ENCODE results near the gene ATP9A.

Gene ATP9A

DNA sequence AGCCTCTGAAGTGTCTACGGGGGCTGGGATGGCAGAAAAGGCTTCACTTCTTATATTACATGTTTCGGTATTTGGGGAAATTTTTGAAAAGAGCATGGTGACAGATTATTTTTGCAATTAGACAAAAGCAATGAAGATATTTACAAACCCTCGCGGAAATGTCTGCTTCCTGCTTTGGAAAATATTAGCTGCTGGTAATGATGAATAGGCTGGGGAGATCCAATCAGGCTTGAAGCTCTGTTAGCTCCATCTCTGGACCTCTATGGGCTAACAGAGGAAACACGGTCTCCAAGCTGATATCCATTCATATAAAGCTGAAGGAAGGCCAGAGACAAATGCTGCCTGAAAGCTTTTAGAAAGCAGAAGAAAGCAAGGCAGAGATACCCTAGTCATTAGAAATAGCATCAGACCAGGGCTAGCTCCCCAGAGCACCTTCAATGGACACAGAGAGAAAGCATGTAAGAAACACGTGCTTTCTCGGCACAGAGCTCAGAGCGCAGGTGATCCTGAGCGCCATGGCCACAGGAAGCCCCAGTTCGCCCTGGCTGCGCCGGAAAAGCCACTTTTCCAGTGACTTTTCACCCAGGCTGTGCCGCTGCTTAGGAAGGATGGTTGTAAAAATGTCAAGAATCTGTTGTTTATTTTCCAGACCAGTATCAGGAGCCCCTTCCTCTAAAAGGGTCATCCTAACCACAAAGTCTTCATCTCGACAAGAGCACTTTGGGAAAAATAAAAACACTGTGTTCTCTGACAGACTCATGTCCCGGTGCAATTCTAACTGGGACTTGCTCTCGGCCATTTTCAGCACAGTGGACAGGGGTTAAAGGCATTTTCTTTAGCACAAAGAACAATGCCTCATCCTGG lies 157.2 kb downstream of the ATP9A start:
- DNase-seq (ENCODE audit: low read depth): no peak
- no peak overlapping the region for H3K4me3 ChIP-seq (ENCODE audit: low read depth, low read length)
- TF ChIP-seq, protein P1, sequence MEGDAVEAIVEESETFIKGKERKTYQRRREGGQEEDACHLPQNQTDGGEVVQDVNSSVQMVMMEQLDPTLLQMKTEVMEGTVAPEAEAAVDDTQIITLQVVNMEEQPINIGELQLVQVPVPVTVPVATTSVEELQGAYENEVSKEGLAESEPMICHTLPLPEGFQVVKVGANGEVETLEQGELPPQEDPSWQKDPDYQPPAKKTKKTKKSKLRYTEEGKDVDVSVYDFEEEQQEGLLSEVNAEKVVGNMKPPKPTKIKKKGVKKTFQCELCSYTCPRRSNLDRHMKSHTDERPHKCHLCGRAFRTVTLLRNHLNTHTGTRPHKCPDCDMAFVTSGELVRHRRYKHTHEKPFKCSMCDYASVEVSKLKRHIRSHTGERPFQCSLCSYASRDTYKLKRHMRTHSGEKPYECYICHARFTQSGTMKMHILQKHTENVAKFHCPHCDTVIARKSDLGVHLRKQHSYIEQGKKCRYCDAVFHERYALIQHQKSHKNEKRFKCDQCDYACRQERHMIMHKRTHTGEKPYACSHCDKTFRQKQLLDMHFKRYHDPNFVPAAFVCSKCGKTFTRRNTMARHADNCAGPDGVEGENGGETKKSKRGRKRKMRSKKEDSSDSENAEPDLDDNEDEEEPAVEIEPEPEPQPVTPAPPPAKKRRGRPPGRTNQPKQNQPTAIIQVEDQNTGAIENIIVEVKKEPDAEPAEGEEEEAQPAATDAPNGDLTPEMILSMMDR (IDR thresholded peaks at IDR 0.05; ENCODE audit: control insufficient read depth, extremely low read depth, insufficient read depth): no peak

DNA sequence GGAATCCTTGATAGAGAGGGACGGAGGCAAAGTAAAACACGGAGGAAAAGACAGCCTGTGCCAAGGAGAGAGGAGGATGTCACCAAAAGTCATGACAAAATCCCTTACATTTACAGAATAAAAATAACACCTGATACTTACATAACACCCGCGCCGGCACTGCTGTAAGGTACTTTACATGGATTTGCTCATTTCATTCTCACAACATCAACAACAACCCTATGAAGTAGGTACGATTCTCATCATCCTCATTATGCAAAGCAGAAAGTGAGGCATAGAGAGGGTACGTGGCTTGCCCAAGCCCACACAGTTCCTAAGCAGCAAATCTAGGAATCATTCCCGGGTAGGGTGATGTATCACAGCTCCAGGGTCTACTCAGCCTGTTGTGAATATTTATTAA lies 158.1 kb downstream of the ATP9A start:
- TF ChIP-seq, protein P1 (IDR thresholded peaks at IDR 0.05; ENCODE audit: control insufficient read depth, extremely low read depth, insufficient read depth): no peak
- no peak for DNase-seq (ENCODE audit: low read depth)
- no peak overlapping the region for H3K4me3 ChIP-seq (ENCODE audit: low read depth, low read length)

DNA sequence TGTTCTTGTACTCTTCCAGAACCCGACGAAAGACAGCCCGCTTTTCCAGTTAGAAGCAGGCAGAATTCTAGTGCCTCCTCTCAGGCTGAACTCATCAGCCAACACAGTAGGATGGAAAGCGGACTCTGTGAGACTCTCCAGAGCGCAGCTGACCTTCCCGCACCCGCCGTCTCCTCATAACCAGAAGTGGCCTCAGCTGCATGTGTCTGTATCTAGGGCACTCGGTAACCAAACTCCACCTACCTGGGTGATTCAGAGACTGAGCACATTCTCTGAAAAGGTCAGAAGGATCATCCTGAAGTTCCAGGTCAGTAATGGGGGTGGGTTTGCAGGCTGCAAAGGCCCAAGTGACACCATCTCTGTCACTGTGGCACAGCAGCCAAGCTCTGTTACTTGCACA lies 158.9 kb downstream of the ATP9A start:
- no peak for DNase-seq (ENCODE audit: low read depth)
- no peak overlapping the region for H3K4me3 ChIP-seq (ENCODE audit: low read depth, low read length)
- TF ChIP-seq, protein P1 (IDR thresholded peaks at IDR 0.05; ENCODE audit: control insufficient read depth, extremely low read depth, insufficient read depth): no peak

DNA sequence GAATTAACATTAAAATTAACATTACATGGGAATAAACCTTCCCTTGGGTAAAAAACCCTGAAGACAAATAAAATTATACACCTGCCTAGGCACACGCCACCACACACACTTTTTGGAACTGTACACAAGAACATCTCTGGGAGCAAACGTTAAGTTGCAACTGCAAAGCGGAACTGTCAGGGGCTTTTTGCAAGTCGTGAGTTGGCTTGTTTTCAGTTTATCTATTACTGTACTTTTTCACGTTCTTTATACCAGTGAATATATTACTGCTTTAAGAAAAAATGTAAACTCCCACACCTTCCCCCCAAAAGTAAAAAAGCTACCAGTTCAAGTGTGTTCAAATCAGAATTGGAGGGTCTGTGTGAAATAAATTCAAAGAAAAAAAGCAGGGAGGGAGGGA lies 160.1 kb downstream of the ATP9A start:
- DNase-seq (ENCODE audit: low read depth): no peak
- no peak overlapping the region for H3K4me3 ChIP-seq (ENCODE audit: low read depth, low read length)
- TF ChIP-seq, protein P1 (IDR thresholded peaks at IDR 0.05; ENCODE audit: control insufficient read depth, extremely low read depth, insufficient read depth): no peak

DNA sequence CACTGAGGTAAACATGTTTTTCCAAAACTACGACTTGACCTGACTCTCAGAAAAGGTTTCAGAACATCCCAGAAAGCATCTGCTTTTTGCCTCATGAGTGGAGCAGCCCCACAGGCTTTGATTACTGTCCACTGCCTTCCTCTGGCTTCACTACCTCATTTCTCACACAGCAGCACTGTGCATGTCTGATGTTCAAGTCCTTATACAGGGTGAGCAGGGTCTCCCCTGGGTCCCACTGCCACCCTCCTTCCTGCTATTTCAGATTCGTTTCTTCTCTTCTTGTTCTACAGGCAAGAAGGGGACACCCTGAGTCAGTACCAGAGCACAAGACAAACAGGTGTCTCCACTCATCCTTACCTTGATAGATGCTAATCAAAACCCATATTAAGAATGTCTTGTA lies 161.0 kb downstream of the ATP9A start:
- TF ChIP-seq, protein P1 (IDR thresholded peaks at IDR 0.05; ENCODE audit: control insufficient read depth, extremely low read depth, insufficient read depth): no peak
- H3K4me3 ChIP-seq (ENCODE audit: low read depth, low read length): no peak overlapping the region
- DNase-seq (ENCODE audit: low read depth): no peak

DNA sequence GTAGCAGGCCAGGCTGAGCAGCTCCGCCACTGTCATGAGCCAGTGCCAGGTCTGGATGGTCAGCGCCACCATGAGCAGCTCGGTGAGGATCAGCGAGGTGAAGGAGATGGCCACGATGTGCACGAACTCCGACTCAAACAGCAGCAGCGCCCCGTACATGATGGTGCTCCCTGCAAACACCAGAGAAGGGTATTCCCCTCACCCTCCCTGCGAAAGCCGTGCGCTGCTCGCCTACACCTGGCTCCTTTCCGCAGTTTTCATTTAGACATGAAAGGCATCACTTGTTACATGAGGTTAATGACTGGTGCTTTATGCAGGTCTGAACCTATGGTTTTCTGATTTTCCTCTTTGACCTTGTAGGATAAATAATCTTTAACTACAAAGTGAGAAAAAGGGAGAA lies 163.3 kb downstream of the ATP9A start:
- TF ChIP-seq, protein P1 (IDR thresholded peaks at IDR 0.05; ENCODE audit: control insufficient read depth, extremely low read depth, insufficient read depth): no peak
- no peak for DNase-seq (ENCODE audit: low read depth)
- no peak overlapping the region for H3K4me3 ChIP-seq (ENCODE audit: low read depth, low read length)

DNA sequence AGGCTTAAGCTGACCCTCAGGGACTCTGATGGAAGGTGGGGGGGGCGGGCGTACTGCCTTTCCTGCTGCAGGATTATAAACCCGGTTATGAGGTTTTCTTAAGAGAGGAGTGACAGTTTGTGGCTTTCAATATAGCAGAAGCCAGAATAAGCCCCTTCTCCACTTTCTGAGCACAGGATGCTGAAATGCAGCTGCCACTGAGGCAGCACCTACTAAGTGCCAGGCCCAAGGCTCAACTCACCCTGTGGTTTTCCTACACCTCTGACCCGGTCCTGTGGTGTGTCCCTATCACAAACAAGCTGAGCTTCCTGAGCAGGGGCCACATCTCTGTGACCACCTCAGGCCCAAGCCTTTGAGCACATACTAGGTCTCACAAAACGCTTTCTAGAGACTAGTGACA lies 166.1 kb downstream of the ATP9A start:
- H3K4me3 ChIP-seq (ENCODE audit: low read depth, low read length): no peak overlapping the region
- TF ChIP-seq, protein P1 (IDR thresholded peaks at IDR 0.05; ENCODE audit: control insufficient read depth, extremely low read depth, insufficient read depth): no peak
- no peak for DNase-seq (ENCODE audit: low read depth)

Measured in LNCaP clone FGC (cell line).